Measurements from ENCODE around the gene REPS1.

GRCh38 chr6:138948004-138948403 lies 40.0 kb downstream of the REPS1 start:
- TF ChIP-seq, protein P1, sequence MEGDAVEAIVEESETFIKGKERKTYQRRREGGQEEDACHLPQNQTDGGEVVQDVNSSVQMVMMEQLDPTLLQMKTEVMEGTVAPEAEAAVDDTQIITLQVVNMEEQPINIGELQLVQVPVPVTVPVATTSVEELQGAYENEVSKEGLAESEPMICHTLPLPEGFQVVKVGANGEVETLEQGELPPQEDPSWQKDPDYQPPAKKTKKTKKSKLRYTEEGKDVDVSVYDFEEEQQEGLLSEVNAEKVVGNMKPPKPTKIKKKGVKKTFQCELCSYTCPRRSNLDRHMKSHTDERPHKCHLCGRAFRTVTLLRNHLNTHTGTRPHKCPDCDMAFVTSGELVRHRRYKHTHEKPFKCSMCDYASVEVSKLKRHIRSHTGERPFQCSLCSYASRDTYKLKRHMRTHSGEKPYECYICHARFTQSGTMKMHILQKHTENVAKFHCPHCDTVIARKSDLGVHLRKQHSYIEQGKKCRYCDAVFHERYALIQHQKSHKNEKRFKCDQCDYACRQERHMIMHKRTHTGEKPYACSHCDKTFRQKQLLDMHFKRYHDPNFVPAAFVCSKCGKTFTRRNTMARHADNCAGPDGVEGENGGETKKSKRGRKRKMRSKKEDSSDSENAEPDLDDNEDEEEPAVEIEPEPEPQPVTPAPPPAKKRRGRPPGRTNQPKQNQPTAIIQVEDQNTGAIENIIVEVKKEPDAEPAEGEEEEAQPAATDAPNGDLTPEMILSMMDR (IDR thresholded peaks at IDR 0.05) = no peak
- TF ChIP-seq POLR2A (IDR thresholded peaks at IDR 0.05) = no peak
